Tongue (tissue), 2 donors: ENCODE data around the gene LCE6A. TPM values are rescaled to one million over a fixed set of nuclear protein-coding genes. Genes with fewer than 3 reads are reported as not detected.

Experiments
- DNase-seq: peaks from one replicate; pipeline ENCODE4 v3.0.0-alpha.2; 2015
- total RNA-seq: library from RNA; depleted of rRNA; stranded (reverse); fragments of >200 nt; gene quantifications from one replicate; pipeline ENCODE4 v1.2.3, GENCODE V29; 2014

The LCE6A gene
- total RNA-seq, 1 donor from 2014 or later, result not detected

DNA sequence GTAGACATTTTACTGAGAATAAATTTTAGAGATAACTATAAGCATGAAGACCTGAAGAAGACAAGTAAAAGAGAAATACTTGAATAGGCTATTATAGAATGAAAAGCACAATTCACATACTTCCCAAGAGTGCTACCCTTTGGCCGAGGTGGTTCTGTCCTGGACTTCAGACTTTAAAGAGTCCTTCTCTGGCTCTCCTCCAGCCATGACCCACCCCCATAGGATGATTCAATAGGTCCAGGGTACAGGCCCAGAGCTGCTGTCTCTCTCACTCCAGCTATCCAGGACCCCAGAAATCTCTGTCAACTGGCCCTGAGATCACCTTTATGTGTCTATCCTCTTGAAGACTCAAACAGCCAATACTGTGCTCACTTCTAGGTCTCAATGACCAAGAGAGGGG lies 34.2 kb downstream of the LCE6A start:
- no peak for DNase-seq

DNA sequence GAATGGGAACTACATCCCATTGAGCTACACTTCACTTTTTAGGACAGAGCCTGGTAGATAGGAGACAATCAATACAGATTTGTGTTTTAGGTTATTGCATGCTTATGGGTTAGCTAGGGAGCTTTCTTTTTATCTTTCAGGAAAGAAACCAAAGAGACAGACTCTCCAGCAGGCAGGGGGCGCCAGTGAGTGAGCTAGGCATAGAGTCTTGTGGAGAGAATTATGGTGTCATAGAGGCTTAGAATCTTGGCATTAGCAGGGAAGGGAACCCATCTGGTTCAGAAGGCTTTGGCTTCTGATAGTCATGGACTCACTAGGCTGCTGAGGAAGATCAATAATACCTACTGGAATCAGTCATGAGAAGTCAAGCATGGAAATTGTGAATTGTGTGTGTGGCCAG lies 35.4 kb downstream of the LCE6A start, which contains the start of gene SMCP:
Gene SMCP, plus strand, starts transcription at position 281 of the 400 bp plus-strand sequence. CDS start 6,101 bp downstream, outside the sequence.
- DNase-seq, result no peak

DNA sequence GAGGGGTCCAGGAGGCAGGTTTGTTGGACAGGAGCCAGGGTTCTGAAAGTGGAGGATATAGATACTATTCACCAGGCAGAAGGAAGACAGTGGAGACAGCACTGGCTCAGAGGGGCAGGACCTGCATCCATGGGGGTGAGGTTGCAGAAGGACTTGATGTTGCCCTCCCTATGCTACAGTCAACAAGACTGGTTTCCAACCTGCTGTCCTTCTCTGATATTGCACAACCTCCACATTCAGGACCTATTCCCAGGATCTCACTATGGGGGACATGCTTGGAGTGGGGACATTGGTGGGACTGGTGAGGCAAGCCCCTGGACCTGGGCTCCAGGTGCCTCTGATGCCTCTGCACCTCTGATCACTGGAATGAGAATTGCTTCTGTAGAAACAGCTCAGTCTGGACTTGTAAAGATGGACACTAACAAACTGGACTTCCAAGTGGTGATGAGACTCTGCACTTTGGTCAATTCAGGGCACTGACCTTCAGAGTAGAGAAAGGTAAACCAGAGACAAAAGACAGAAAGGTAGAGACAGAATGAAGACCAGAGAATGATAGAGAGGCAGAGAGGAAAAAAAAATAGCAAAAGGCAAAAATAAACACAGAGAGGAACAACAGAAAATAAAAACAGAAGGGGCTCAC lies 37.0 kb downstream of the LCE6A start:
- no peak for DNase-seq

DNA sequence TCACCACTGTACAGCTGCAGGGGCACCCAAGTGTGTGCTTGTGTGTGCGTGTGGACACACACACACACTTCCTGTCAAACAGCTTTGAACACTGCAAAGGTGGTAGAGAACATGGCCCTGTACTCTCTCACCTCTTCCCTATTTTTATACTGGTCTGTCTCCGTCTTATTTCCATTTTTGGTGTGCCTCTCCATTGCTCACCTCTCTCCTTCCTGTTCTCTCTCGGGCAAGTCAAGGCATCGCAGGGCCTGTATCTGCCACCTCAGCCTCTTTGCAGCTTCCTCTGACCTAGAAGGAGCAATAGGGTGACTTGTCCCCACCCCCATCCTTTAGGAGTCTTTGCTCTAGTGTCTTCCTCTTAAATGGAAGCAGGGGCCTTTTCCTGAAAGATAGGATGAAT lies 37.7 kb downstream of the LCE6A start:
- no peak for DNase-seq

DNA sequence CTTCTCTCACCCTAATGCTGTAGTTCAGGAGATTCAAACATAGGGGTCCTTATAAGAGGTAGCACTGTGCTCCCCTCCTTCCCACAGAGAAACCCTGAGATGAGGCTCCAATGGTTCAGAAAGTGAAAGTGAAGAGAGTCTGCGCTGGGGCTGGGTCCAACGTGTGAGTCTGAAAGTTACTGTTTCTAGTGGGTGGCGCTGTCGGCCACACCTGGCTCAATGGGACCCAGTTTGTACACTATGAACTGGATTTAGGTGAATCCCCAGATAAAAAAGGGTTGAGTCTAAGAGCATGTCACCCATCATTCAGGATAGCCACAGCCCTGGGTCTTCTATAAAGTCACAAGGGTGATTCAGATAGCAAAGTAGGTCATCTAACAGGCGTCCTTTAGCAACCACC lies 38.3 kb downstream of the LCE6A start:
- no peak for DNase-seq

DNA sequence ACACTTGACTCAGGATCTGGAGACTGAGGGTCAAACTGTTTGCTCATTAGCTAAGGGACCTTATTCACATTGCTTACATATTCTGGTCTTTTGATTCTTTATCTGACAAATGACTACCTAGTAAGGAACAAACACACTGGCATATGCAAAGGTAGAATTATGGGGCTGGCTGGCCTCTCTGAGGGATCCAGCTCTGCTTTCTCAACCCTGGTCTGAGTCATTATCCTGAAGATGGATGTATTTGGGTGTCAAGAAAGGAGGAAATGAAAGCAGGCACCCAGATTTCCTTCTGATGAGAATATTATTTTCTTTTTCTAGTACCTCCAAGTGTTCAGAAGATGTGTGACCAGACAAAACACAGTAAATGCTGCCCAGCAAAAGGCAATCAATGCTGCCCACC lies 41.4 kb downstream of the LCE6A start:
- DNase-seq, result no peak

DNA sequence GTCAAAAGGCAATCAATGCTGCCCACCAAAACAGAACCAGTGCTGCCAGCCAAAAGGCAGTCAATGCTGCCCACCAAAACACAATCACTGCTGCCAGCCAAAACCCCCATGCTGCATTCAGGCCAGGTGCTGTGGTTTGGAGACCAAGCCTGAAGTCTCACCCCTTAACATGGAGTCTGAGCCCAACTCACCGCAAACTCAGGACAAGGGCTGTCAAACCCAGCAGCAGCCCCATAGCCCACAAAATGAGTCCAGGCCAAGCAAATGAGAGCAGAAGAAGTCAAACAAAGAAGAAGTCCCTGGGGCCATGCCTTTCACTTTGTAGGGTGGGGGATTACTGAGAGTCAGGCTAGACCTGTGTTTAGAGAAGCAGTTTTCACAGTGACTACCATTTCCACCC lies 41.9 kb downstream of the LCE6A start:
- no peak for DNase-seq

DNA sequence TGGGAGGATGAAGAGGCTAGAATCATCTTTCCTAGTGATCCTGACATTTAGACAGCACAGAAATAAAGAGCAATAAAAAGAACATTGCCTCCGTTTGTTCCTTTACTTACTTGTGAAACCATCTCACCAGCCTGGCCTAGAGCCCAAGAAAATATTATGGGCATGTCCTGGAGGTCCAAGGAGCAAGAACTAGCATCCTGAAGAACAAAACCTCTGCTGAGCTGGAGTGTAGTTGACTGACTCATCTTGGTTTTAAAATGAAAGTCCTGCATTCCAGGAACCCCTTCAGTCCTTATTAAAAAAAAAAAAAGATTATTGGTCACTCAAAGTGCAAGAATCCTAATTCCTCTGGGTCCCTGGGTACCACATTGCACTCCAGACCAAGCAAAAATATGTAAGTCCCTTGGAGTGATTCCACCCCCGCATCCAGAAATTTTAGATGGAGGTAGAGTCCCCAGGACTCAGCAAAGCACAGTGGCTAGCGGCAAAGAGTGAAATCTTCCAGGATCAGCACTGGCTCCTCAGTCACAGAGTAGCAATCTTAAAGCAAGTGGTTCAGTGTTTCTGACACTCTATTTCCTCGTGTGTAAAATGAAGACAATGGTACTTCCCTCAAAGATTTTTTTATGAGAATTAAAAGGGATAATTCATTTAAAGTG lies 42.4 kb downstream of the LCE6A start:
- DNase-seq, result no peak

DNA sequence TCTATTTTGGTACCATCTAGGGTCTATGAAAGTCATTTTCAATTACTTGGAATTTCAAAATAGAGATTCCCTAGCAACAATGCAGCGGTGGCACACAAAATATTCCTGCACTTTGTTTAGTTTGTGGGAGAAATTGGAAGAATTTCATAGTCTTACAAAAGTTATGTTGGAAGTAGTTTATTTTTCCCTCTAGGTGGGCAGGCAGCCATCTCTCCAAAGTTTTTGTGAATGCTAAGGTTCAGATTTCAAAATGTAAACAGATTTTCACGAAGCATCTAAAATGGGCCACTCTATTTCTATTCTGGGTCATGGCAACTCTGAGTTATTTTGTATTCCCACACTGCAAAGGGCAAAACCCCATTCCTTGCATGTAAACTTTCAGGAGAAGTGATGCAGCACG lies 43.4 kb downstream of the LCE6A start:
- peak; percentile 53 for DNase-seq

DNA sequence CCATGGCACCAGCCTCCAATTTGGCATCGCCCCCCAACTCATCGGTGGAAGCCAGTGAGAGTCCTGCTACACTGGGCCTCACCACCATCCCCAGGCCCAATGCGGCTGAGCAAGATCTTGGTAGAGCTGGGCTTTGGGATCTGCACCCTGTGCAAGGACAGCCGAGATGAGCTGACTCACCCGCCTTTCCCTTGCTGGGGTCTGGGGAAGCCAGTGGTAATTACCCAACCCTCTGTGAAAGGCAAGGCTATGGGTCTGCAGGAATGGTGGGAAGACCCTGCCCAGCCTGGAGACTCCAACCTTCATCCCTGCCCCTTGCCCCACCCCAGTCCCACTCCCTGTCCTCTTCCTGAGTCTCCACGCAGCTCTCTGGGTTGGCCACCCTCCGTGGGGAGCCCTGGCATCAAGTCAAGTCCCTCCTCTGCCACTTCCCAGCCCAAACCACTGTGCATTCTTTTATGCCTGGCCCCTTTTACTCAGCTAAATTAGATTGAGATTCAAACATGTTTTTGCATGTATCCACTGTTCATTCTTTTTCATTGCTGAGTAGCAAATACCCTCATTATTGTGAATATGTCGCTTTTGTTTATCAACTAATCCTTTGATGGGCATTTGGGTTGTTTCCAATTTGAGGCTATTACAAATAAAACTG lies 44.2 kb downstream of the LCE6A start:
- DNase-seq, result peak; percentile 43

DNA sequence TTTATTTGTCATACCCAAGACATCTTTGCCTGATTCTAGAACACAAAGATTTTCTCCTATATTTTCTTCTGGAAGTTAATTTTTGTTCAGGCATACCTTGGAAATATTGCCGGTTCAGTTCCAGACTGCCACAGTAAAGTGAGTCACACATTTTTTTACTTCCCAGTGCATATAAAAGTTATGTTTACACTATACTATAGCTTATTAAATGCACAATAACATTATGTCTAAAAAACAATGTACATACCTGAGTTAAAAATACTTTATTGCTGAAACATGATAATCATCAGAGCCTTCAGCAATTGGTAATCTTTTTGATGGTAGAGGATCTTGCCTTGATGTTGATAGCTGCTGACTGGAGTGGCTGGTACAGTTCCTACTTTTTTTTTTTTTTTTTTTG lies 45.5 kb downstream of the LCE6A start:
- DNase-seq, result no peak

Other genes with a start within 250 kb of the LCE6A start
- not detected for gene LCE3C, start 242.6 kb upstream of the LCE6A start, total RNA-seq
- not detected for gene LCE3B, start 229.0 kb upstream of the LCE6A start, total RNA-seq
- gene LCE3A, start 219.8 kb upstream of the LCE6A start, total RNA-seq, result not detected
- not detected for gene LCE2D, start 179.5 kb upstream of the LCE6A start, total RNA-seq
- gene LCE2C, start 167.6 kb upstream of the LCE6A start, total RNA-seq, result not detected
- not detected for gene LCE2B, start 156.7 kb upstream of the LCE6A start, total RNA-seq
- not detected for gene LCE2A, start 144.5 kb upstream of the LCE6A start, total RNA-seq
- not detected for gene LCE4A, start 134.7 kb upstream of the LCE6A start, total RNA-seq
- gene KPRP, start 84.8 kb upstream of the LCE6A start, total RNA-seq, result 0.21 TPM
- gene LCE1F, start 67.7 kb upstream of the LCE6A start, total RNA-seq, result not detected
- not detected for gene LCE1E, start 56.6 kb upstream of the LCE6A start, total RNA-seq
- gene LCE1D, start 46.1 kb upstream of the LCE6A start, total RNA-seq, result not detected
- not detected for gene LCE1C, start 36.2 kb upstream of the LCE6A start, total RNA-seq
- gene LCE1B, start 30.9 kb upstream of the LCE6A start, total RNA-seq, result not detected
- not detected for gene LCE1A, start 15.4 kb upstream of the LCE6A start, total RNA-seq
- gene LCE7A, start 17.1 kb downstream of the LCE6A start, total RNA-seq, result not detected
- not detected for gene SMCP, start 35.5 kb downstream of the LCE6A start, total RNA-seq
- 7.7 TPM for gene IVL, start 65.7 kb downstream of the LCE6A start, total RNA-seq
- gene SPRR5, start 104.3 kb downstream of the LCE6A start, total RNA-seq, result not detected
- not detected for gene SPRR4, start 127.8 kb downstream of the LCE6A start, total RNA-seq
- gene SPRR1A, start 141.2 kb downstream of the LCE6A start, total RNA-seq, result not detected
- gene SPRR3, start 158.9 kb downstream of the LCE6A start, total RNA-seq, result 58.0 TPM
- 1.3 TPM for gene SPRR1B, start 188.3 kb downstream of the LCE6A start, total RNA-seq
- gene SPRR2D, start 198.3 kb downstream of the LCE6A start, total RNA-seq, result not detected
- 3.1 TPM for gene SPRR2A, start 214.7 kb downstream of the LCE6A start, total RNA-seq
- gene SPRR2B, start 228.8 kb downstream of the LCE6A start, total RNA-seq, result not detected